22Rv1 (cell line): ENCODE data around the gene THRB.

Experiments used
- H3K27ac ChIP-seq: fragments of 450-650 bp; 2 replicates; pipeline ENCODE4 v1.5.1; 2017
- CTCF ChIP-seq: fragments of 450-650 bp; IDR thresholded peaks from 2 replicates; pipeline ENCODE4 v1.5.1; 2017; ENCODE audit warnings: mild to moderate bottlenecking
- ZFX ChIP-seq: fragments of 450-650 bp; IDR thresholded peaks from 2 replicates; pipeline ENCODE4 v1.6.1; 2017; ENCODE audit warnings: antibody characterized with exemption, borderline replicate concordance

Gene THRB

GRCh38 chr3:24497942-24498341 is 3.3 kb upstream of the THRB start:
- no peak for TF ChIP-seq CTCF
- no peak for TF ChIP-seq ZFX
- H3K27ac ChIP-seq, result no peak overlapping the region

- TF ChIP-seq CTCF, result peak; percentile 48
- TF ChIP-seq ZFX, result no peak
Measured at GRCh38 chr3:24496529-24497482, 2.2 kb upstream of the THRB start.

GRCh38 chr3:24495326-24495994 is 810 bp upstream of the THRB start:
- TF ChIP-seq ZFX, result no peak
- peak; percentile 36 for TF ChIP-seq CTCF
- H3K27ac ChIP-seq, result peak overlapping the region; percentile 79

More at GRCh38 chr3:24496529-24497482, 2.2 kb upstream of the THRB start:
- no peak overlapping the region for H3K27ac ChIP-seq

- H3K27ac ChIP-seq, result peak overlapping the region; percentile 79
- TF ChIP-seq CTCF (no peak), ZFX (no peak)
Measured at GRCh38 chr3:24493746-24494617, 668 bp downstream of the THRB start.

GRCh38 chr3:24492971-24493551 is 1.6 kb downstream of the THRB start:
- no peak overlapping the region for H3K27ac ChIP-seq
- TF ChIP-seq ZFX (no peak), CTCF (no peak)

GRCh38 chr3:24490151-24490550 is 4.5 kb downstream of the THRB start:
- TF ChIP-seq CTCF (no peak), ZFX (no peak)
- no peak overlapping the region for H3K27ac ChIP-seq
